Activated CD8-positive, alpha-beta memory T cell treated with anti-CD3 and anti-CD28 coated beads, Interleukin-2, amount 50 U/mL, for 48 hours (primary cell): ENCODE measurements around the gene GRXCR1.

Source experiments
- DNase-seq: peaks from one replicate; pipeline ENCODE4 v3.0.0-alpha.2; 2020

Gene GRXCR1

DNA sequence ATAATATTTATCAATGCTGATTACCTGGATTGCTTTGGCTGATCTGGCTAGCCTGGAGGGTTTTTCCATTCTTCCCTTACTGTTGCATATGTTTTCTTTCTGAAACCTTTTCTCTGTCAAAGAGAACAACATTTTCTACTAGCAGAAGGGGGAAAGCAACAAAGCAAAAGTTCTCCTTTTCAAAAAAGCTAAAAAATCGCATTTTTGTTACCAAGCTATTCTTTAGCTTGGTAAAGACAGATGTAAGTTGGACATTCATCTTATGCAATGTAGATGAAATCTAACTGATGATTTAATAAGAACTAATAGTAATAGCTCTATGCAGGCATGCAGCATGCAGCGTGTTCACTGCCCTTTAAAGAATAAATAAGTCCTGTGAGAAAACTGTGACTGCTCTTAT, at the start of gene GRXCR1:
TSS of gene GRXCR1 (plus strand) at position 301 of the 400 bp plus-strand sequence. CDS start 554 bp downstream, outside the sequence.
- no peak for DNase-seq

DNA sequence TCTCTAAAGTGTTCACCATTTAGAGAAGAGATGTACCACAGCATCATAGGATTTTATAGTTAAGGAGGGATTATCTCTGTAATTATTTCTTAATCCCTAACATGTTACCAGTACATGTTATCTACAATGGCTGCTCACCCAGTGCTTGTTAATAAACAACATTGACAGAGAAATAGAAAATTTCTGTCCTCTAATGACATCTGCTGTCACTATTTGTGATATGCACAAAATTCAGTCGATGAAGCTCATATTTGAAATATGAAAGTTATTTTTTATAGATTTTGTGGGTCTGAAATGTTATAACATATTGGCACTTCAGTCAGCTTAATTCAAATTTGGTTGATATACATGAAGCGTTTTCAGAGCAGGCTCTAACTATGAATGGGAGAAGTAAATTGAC, 48.8 kb upstream of the GRXCR1 start:
- DNase-seq: no peak

DNA sequence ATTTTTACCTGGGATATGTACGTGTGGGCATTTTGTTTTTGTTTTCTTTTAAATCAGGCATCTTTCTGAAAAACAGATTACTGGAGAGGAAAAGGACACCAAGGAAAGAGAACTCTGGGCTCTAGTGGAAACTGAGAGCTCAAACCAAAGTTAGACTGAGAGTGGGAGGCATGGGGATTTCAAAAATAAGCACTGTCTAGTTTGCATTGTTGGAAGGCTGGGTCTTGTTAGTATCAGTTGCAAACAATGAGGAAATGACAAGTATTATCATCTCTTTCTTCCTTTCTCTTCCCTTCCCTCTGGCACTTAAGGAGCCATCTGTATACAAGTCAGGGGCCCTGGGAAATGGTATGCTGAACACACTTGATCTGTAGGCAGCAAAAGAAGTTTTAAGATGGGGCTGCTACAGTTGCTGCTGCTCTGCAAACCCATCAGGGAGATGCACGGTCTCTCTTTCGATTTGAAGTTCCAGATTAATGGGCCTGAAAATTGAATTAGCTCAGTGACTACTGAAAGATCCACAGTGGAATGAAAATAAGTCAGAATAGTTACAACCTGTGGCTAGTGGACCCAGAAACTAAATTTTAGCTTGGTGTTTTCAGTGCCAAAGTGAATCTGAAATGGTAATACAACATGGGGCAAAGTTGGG, 48.0 kb upstream of the GRXCR1 start:
- no peak for DNase-seq

DNA sequence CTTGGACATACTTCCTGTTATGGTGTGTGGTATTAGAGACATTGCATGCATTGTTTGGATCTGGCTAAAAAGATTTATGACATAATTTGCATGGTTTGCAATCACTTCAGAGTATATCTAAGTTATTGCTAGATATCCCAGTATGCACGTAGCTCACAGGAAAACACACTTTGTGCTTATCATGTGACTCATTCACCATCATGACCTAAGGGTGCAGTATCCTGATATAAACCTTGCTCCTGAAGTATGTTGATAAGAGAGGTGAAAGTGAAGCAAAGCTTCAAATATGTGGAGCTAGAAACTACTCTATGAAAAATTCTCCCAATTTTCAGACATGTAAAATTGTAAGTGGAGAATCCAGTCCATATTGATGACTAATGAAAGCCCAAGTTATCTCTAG, 46.9 kb upstream of the GRXCR1 start:
- DNase-seq: no peak

DNA sequence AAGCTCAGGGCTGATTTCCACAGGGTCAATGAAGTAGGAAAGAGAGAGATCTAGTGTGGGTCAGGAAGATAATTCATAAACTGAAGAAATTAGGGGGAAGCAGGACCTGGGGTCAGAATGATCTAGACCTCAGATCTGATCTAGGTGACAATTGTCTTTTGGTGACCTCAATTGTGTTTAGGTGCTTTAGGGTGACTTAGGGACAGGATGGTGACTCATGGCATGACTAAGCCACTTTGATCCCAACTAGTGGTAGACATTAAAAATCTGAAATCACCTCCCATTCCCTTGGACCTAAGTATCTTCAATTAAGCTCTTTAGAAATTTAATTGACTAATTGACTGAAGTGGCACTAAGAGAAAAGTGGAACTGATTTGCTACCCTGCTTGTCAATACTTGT, 36.7 kb upstream of the GRXCR1 start:
- DNase-seq: no peak

DNA sequence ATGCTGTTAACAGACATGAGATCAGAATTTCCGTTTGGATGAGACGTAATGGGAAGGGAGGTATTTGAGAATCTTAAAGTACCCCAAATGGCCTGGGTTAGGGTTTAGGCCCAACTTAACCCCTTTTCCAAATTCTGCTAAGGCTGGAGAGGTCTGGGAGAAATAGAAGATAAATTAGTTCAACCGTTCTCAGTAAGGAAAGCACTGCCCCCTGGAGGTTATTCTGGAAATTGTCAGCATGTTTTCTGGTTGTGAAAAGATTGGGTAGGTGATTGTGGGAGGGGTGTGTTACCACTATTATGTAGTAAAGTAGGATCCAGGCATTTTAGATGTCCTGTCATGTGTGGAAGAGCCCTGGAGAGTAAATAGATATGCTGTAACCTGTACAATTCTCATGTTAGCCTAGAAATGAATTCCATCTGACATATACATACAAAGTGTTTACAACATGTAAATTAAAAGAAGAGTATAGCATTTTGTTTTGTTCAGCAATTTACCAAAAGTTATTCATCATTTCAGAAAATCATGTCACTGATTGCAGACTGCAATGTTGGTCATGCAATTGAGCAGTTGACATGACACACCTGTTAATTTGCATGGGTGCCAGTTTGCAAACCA, 26.8 kb upstream of the GRXCR1 start:
- DNase-seq: no peak

DNA sequence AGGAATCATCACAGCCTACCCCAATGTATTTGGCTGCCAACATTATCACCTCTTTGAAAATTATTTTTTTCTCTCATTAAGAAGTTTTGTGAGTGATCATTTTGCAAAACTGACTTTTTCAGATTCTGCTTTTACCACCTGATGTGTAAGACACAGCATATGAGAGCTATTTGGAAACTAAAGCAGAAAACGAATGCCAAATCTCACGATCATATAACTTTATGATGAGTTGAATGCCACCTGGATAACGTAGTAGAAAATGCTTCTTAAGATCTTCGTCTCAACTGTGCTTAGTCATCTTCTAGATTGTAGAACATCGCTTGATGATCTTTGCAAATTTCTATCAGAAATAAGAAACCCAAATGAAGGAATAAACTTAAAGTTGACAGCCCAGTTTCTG, 21.3 kb upstream of the GRXCR1 start:
- DNase-seq: no peak

DNA sequence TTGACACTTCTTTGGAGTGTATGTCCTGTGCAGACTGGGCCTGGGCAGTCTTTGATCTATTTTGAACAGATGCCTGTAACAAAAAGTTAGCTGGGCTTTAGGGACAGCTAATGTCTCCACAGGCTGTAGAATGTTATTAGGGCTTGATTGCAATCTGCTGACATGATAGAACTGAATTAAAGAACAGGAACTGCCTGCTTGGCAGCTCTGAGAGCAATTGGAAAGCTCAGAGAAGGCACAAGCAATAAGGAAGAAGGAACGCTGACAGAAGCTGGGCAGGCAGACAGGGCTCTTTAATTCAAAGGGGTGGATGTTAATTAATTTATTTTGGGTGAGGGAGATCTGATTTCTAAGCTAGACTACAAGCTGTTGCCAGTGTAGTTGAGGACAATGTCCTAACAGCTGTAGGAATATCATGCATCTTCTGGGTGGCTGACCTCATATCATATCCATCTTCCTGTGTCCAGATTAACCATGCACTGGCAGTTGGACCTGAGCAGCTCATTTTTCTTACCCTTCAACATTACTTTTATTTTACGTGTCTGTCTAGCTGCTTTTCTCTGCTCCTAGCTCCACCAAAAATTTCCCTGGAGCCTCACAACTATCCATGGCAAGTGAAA, 20.7 kb upstream of the GRXCR1 start:
- DNase-seq: no peak

GRCh38 chr4:42878863-42879262, 13.7 kb upstream of the GRXCR1 start:
- DNase-seq: no peak

- DNase-seq: no peak
Measured at GRCh38 chr4:42881253-42881652, 11.3 kb upstream of the GRXCR1 start.

- no peak for DNase-seq
Measured at GRCh38 chr4:42891644-42892043, 869 bp upstream of the GRXCR1 start.

GRCh38 chr4:42895452-42895851, 2.9 kb downstream of the GRXCR1 start:
- no peak for DNase-seq

DNA sequence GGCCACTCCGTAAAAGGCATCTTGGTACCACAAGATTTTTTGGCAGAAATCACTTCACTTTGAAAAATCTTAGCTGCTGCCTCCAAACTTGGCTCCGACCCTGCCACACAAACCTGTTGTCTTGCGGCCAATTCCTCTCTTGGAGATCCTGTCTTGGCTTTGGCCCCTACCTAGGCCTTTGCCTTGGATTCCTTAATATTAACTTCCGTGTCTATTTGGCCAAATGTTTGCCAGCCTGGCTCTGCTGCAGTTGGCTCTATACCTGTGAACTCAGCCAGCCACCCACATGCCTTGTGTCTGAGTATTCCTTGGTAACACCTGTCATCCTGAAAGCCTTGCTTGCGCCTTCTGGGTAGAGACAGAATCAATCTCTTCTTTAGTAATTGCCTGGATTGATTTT, 12.5 kb downstream of the GRXCR1 start:
- no peak for DNase-seq

GRCh38 chr4:42905591-42905990, 13.1 kb downstream of the GRXCR1 start:
- DNase-seq: no peak

- no peak for DNase-seq
Measured at GRCh38 chr4:42906341-42906740, 13.8 kb downstream of the GRXCR1 start.

DNA sequence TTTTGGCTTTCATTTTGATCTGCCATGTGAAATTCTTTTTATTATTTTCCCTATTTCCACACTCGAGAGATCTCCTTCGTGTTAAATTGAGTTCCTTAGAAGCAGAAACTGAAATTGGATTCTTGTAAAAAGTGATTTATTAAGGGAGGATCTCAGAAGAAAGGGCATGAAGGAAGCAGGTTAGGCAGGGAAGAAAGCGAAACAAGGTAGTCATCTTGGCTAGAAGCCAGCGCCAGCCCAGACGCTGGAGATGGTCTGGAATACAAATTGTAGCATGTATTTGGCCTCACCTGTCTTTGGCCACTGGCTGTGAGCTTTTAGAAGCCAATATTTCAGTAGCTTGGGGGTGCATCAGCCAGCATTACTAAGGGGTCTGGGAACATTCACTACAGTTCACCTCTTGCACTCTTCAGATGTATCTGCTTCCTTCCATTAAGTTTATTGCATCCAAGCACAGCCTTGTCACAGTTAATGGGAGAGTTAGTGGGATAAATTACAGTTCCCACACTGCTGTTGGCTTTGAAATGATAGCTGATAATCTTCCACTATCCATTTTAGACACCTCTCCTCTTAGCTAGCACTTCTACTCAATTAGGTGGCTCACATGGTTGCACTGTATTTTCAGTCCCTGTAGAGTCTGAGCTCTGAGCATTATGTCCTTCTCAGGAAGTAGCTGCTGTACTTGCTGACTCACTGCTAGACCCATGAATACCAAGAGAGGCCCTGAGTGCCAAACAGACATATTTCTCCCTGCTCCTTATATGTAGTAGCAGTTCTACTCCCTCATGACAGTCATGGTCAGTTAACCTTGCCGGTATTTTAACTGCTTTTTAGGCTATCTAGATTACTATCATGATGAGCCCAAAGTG, 14.6 kb downstream of the GRXCR1 start:
- DNase-seq: no peak

- no peak for DNase-seq
Measured at GRCh38 chr4:42910459-42910858, 17.9 kb downstream of the GRXCR1 start.

DNA sequence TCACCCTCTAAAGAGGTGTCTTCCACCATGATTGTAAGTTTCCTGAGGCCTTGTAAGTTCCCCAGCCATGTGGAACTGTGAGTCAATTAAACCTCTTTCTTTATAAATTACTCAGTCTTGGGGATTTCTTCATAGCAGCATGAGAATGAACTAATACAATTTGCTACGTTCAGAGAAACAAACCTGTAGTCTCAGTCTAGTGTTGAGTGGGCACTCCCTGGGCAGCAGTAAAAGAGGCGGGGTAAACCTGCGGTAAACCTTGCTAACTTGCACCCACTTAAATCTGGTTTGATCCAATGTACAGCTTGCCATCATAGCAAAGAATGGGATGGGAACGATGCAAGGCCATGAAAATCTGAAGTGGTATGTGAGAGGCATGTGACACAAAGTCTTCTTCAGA, 22.4 kb downstream of the GRXCR1 start:
- no peak for DNase-seq

GRCh38 chr4:42915484-42915883, 23.0 kb downstream of the GRXCR1 start:
- no peak for DNase-seq

GRCh38 chr4:42917296-42917695, 24.8 kb downstream of the GRXCR1 start:
- no peak for DNase-seq

DNA sequence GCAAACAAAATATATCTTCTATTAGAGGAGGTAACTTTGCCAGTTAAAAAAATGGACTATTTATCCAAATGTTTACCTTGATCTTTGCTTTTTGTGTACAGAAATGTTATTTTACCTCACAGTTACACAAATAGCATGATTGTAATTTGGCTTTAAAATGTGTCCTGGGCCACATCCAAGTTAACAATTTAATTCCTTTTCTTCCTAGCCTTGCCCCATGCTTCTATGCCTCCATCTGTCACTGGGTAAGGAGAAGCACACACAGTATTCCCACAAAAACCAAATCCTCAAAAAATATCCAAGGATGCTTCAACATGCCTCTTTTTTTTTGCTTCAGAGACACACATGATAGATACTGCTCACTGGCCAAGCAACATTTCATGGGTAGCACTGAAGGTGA, 30.9 kb downstream of the GRXCR1 start:
- no peak for DNase-seq

DNA sequence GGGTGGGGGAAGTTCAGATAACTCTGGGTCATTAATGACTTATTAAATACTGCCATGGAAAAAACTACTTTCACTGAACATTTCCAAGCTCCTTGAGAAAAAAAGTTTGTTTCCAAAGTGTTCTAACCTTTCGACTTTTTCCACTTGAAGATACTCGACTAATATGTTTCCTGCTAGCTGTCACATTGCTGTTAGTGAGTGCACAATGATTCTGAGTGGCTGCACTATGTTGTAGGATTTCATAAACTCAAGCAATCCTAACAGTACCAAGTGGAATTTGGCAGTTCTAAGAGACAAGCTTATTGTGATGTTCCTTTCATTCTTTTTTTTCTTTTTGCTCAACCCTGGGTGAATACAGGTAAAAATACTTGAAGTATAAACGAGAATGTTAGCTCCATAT, 33.4 kb downstream of the GRXCR1 start:
- no peak for DNase-seq

DNA sequence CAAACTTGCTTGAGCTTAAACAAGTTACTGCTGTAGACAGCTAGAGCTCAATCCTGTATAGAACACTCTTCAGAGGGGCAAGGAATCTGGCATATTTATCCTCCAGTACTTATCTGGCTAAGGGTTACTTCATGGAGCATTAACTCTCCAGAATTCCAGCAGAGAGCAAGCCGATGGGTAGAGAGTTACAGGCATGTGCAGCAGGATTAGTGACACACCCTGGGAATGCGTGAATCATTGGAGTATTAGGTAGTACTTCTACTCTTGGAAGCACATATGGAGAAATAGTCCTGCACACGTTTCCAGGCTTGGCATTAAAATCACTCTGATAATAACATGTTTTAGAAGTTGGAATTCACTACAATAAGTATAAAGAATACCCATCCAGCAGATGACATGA, 35.4 kb downstream of the GRXCR1 start:
- DNase-seq: no peak

GRCh38 chr4:42928582-42928981, 36.1 kb downstream of the GRXCR1 start:
- no peak for DNase-seq
